Measurements from ENCODE around the gene KNDC1. TPM values are rescaled to one million over a fixed set of nuclear protein-coding genes. Genes with fewer than 3 reads are reported as not detected.

Gene KNDC1
- total RNA-seq, 2 donors from 2014 or later = 6.5 to 9.6 TPM

DNA sequence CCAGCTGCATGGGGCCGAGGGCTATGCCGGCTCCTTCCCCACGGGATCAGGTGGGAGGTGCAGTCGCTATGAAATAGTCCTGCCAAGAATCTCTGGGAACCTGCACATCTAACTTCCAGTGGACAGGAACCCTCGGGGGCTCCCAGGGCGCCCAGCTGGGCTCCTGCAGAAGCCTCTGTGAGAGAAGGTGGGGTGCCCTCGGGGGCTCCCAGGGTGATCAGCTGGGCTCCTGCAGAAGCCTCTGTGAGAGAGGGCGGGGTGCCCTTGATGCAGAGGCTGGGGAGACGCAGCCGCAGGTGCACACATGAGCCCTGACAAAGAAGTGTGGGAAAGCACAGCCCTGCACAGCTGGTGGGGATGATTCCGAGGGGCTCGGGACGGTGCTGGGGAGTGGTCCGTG, 83.6 kb downstream of the KNDC1 start:
- 89 to 92% methylated on average over 10 to 14 of the region's 14 CpGs for WGBS, 2 experiments (ENCODE audit: insufficient coverage in 1 of 2, insufficient read length in 1 of 2)
- TF ChIP-seq, protein P1, sequence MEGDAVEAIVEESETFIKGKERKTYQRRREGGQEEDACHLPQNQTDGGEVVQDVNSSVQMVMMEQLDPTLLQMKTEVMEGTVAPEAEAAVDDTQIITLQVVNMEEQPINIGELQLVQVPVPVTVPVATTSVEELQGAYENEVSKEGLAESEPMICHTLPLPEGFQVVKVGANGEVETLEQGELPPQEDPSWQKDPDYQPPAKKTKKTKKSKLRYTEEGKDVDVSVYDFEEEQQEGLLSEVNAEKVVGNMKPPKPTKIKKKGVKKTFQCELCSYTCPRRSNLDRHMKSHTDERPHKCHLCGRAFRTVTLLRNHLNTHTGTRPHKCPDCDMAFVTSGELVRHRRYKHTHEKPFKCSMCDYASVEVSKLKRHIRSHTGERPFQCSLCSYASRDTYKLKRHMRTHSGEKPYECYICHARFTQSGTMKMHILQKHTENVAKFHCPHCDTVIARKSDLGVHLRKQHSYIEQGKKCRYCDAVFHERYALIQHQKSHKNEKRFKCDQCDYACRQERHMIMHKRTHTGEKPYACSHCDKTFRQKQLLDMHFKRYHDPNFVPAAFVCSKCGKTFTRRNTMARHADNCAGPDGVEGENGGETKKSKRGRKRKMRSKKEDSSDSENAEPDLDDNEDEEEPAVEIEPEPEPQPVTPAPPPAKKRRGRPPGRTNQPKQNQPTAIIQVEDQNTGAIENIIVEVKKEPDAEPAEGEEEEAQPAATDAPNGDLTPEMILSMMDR (conservative IDR thresholded peaks at IDR 0.05) = no peak
- peaks cover 6% of the 10 kb centered on the region for H3K27me3 ChIP-seq (ENCODE audit: control insufficient read depth, insufficient read depth, low read length, poor library complexity, severe bottlenecking)

DNA sequence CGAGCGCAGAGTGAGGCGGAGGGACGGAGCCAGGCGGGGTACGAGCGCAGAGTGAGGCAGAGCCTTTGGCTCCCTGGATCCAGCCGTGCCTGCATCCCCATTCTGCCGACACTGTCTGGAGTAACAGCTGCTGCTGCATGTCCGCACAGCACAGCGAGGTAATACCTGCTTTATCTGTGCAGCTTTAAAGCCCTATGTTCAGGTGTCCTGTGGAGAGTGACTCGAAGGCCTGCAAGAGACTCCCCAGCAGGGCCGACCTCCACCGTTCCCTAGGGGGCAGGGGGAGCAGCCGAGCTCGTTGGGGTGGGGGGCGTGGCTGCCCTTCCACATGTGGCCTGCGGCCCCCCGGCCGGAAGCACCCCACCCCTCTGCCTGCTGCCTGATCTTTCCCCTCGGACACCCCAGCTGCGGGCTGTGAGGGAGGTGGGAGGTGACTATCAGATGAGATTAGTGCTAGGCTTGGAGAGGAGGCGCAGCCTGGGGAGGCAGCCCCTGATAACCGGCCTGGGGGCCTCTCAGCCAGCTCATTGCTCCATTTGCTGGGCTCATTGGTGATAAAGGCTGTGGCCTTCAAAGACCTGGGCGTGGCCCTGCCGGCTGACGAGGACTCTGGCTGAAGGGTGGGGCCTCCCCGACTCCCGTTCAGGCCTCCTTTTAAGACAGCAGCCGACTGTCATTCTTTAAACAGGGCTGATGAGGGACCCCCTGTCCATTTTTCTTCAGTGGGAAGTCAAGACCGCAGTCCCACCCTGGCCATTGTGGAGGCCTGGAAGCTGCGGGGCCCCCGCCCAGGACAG, 85.6 kb downstream of the KNDC1 start:
- H3K4me1 ChIP-seq (ENCODE audit: control insufficient read depth, insufficient read depth, low read length) = no peaks in the 10 kb centered on the region
- no peak overlapping the region for H3K9ac ChIP-seq (ENCODE audit: extremely low read depth, low read length, poor library complexity, severe bottlenecking)
- 82 to 84% methylated on average over 21 to 33 of the region's 33 CpGs for WGBS, 2 experiments (ENCODE audit: insufficient coverage in 1 of 2, insufficient read length in 1 of 2)
- peak; percentile 79 for DNase-seq
- H3K4me1 Mint-ChIP-seq = peaks cover 9% of the 10 kb centered on the region
- TF ChIP-seq, protein P1 (conservative IDR thresholded peaks at IDR 0.05) = no peak
- H3K36me3 ChIP-seq (ENCODE audit: control insufficient read depth, insufficient read depth, low read length) = no peaks in the 10 kb centered on the region
- no peaks in the 10 kb centered on the region for H3K9me3 Mint-ChIP-seq
- no peaks in the 10 kb centered on the region for H3K27me3 Mint-ChIP-seq (ENCODE audit: insufficient read depth)
- no peak overlapping the region for H3K27ac ChIP-seq (ENCODE audit: low read depth, low read length)
- no peak overlapping the region for H3K4me3 Mint-ChIP-seq
- no peaks in the 10 kb centered on the region for H3K9me3 ChIP-seq (ENCODE audit: control insufficient read depth, low read length)
- no peak overlapping the region for H3K27ac Mint-ChIP-seq
- H3K36me3 Mint-ChIP-seq (ENCODE audit: low read depth) = peaks cover 12% of the 10 kb centered on the region
- H3K27me3 ChIP-seq (ENCODE audit: control insufficient read depth, insufficient read depth, low read length, poor library complexity, severe bottlenecking) = no peaks in the 10 kb centered on the region
- no peak overlapping the region for H3K4me3 ChIP-seq (ENCODE audit: low read length)

More for the DNA sequence above, 83.6 kb downstream of the KNDC1 start:
- Mint-ChIP-seq H3K4me3 (no peak overlapping the region), H3K36me3 (ENCODE audit: low read depth) (peaks cover 14% of the 10 kb centered on the region), H3K4me1 (peaks cover 19% of the 10 kb centered on the region), H3K27me3 (ENCODE audit: insufficient read depth) (peaks cover 6% of the 10 kb centered on the region), H3K27ac (no peak overlapping the region), H3K9me3 (no peaks in the 10 kb centered on the region)
- no peaks in the 10 kb centered on the region for H3K9me3 ChIP-seq (ENCODE audit: control insufficient read depth, low read length)
- no peaks in the 10 kb centered on the region for H3K4me1 ChIP-seq (ENCODE audit: control insufficient read depth, insufficient read depth, low read length)
- H3K27ac ChIP-seq (ENCODE audit: low read depth, low read length) = no peak overlapping the region
- no peak overlapping the region for H3K4me3 ChIP-seq (ENCODE audit: low read length)
- H3K36me3 ChIP-seq (ENCODE audit: control insufficient read depth, insufficient read depth, low read length) = no peaks in the 10 kb centered on the region
- no peak for DNase-seq
- no peak overlapping the region for H3K9ac ChIP-seq (ENCODE audit: extremely low read depth, low read length, poor library complexity, severe bottlenecking)

DNA sequence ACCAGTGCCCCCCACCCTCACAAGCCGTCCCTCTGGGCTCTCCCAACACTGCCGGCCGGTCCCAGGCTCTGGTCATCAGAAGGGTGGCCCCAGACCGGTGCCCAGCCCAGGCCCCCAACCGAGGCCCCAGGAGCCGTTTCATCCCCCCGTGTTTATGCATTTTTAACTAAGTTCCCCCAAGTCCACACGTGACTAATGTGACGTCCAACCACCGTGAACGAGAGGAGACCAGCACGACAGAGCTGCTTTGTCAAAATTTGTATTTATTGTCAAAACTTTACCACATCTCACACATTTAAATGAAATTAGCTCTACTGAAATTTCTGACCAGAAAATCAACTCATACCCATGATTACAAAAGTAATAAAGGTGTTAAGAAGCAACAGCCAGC, 86.2 kb downstream of the KNDC1 start:
- Mint-ChIP-seq H3K4me3 (no peak overlapping the region), H3K36me3 (ENCODE audit: low read depth) (peaks cover 6% of the 10 kb centered on the region), H3K27ac (no peak overlapping the region), H3K4me1 (peaks cover 9% of the 10 kb centered on the region), H3K27me3 (ENCODE audit: insufficient read depth) (no peaks in the 10 kb centered on the region), H3K9me3 (no peaks in the 10 kb centered on the region)
- DNase-seq = no peak
- Histone ChIP-seq H3K9ac (ENCODE audit: extremely low read depth, low read length, poor library complexity, severe bottlenecking) (no peak overlapping the region), H3K9me3 (ENCODE audit: control insufficient read depth, low read length) (no peaks in the 10 kb centered on the region), H3K27me3 (ENCODE audit: control insufficient read depth, insufficient read depth, low read length, poor library complexity, severe bottlenecking) (no peaks in the 10 kb centered on the region), H3K4me1 (ENCODE audit: control insufficient read depth, insufficient read depth, low read length) (no peaks in the 10 kb centered on the region), H3K27ac (ENCODE audit: low read depth, low read length) (no peak overlapping the region), H3K4me3 (ENCODE audit: low read length) (no peak overlapping the region), H3K36me3 (ENCODE audit: control insufficient read depth, insufficient read depth, low read length) (no peaks in the 10 kb centered on the region)
- WGBS, 2 experiments (ENCODE audit: insufficient coverage in 1 of 2, insufficient read length in 1 of 2) = 84 to 90% methylated on average over 6 to 12 of the region's 12 CpGs
- TF ChIP-seq, protein P1 (conservative IDR thresholded peaks at IDR 0.05) = no peak
